ENCODE results near the gene SAMD4A.

DNA sequence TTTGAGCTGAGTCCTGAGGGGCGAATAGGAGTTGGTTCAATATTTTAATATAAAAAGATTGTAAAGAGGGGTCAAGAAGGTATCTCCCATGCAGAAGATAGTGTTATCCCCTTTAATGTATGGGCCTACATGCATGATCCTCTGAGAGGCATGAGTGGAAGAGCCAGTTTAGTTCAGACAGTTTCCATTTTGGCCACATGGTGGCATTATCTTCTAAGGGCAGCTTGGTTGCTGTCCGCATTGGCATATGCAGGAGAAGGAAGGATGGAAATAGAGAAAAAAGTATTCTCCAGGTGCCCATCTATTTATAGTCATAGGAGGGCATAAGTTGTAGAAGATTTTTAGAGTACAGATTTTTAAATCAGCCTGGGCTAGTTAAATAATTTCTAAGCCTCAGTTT, 5.4 kb downstream of the SAMD4A start:
- TF ChIP-seq EP300 (IDR thresholded peaks at IDR 0.05; ENCODE audit: borderline replicate concordance) (no peak), EGR1 (IDR thresholded peaks at IDR 0.05) (no peak), FOXM1 (IDR thresholded peaks at IDR 0.05; ENCODE audit: borderline replicate concordance, low read depth) (no peak), TAF1 (IDR thresholded peaks at IDR 0.05; ENCODE audit: low read depth) (no peak)

Measured in Ishikawa (cell line).